ENCODE data around the gene PTPRM. TPM values are rescaled to one million over a fixed set of nuclear protein-coding genes. Genes with fewer than 3 reads are reported as not detected.

The PTPRM gene
- total and polyA plus RNA-seq, 2 of the 4 experiments (the other 2 are of a cell fraction) = 28.3 to 51.2 TPM

DNA sequence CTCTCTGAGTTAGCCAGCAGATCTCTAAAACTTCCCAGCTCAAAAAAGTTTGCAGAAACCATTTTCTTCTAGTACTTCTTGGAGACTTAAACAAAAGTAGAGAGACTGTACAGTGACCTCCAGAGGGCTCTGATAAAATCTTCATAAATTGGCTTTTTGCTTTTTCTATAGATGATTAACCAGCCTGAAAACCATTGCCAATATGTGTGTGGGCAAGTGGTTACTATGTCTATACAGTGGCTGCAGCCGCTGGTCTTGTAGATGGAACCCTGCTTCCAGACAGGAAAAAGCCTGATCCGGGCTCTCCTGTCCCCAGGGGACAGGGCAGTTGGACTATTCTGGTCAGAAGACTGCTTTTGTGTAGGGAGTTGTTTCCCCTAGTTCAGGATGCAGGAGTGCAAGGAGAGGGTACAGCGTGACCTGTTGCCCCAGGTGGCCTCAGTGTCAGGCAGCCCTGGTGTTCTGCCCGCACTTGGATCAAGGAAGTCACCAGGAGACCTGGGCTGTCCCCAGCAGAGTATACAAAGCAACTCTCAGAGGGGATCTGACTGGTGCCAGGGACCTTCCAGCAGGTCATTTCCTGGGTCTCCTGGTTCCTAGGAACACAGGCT is 7.3 kb upstream of the PTPRM start:
- intact Hi-C loops (cut with micrococcal nuclease) = no loop called here
- no peak overlapping the region for H3K23ac ChIP-seq (ENCODE audit: low read depth, low read length)

More for the DNA sequence above, 7.3 kb upstream of the PTPRM start:
- Histone ChIP-seq H3K36me3 (ENCODE audit: control insufficient read depth, insufficient read depth, low read length) (no peaks in the 10 kb centered on the region), H3K14ac (replicated peaks; ENCODE audit: low read depth, low read length) (no peak overlapping the region), H4K8ac (ENCODE audit: low read depth in 2 of 2, low read length in 2 of 2) (no peak overlapping the region), H4K91ac (ENCODE audit: insufficient read depth, low read depth, low read length) (no peak overlapping the region), H3K79me1 (ENCODE audit: low read depth in 1 of 2, low read length in 2 of 2) (no peaks in the 10 kb centered on the region), H2AFZ (replicated peaks; ENCODE audit: low read length, poor library complexity) (no peak overlapping the region), H2AK5ac (ENCODE audit: low read depth, low read length) (no peak overlapping the region), H2BK120ac (ENCODE audit: low read depth, low read length) (no peak overlapping the region), H2AK9ac (replicated peaks; ENCODE audit: low read depth, low read length, poor library complexity) (no peak overlapping the region), H3K4me3 (ENCODE audit: insufficient read depth, low read depth, low read length) (no peak overlapping the region), H3K9me1 (ENCODE audit: insufficient read depth, low read length) (0 out of 2 replicates have a peak, but pooled peaks cover 2% of the 10 kb centered on the region), H2BK20ac (ENCODE audit: low read depth, low read length) (no peak overlapping the region), H2BK5ac (ENCODE audit: low read depth, low read length, poor library complexity, severe bottlenecking) (no peak overlapping the region), H3K9me3 (ENCODE audit: control insufficient read depth, insufficient read depth, low read length) (no peaks in the 10 kb centered on the region), H2BK15ac (ENCODE audit: low read depth, low read length) (no peak overlapping the region), H3K4ac (ENCODE audit: low read depth, low read length) (no peak overlapping the region), H3K4me1 (ENCODE audit: control insufficient read depth, insufficient read depth, low read length) (peaks cover 4% of the 10 kb centered on the region), H3K27ac (ENCODE audit: insufficient read depth, low read length) (no peak overlapping the region), H3K18ac (ENCODE audit: low read depth, low read length) (no peak overlapping the region), H3K9ac (ENCODE audit: low read depth, low read length) (no peak overlapping the region), H3K56ac (ENCODE audit: extremely low read depth, insufficient read depth, low read length) (no peak overlapping the region), H3K4me2 (ENCODE audit: low read depth, low read length) (no peak overlapping the region), H4K5ac (ENCODE audit: low read depth, low read length) (no peak overlapping the region), H3K27me3 (ENCODE audit: control insufficient read depth, insufficient read depth, low read length) (peaks cover 9% of the 10 kb centered on the region), H4K20me1 (ENCODE audit: insufficient read depth, low read length) (no peaks in the 10 kb centered on the region)
- dilution Hi-C loops (cut with HindIII; ENCODE audit: low sequenced_read_pairs, unreplicated experiment) = no loop called here
- CTCF ChIA-PET = interaction anchor here (0.6 to 1.7 kb wide), 2 partner anchors 287 to 338 kb away, joined by 3 read pairs; no protein-coding TSS in a partner anchor
- in situ Hi-C loops (cut with MboI; ENCODE audit: low sequenced_read_pairs) = no loop called here
- 50% methylated on average over 1 of the region's 4 CpGs; no CpG with 5 or more reads in 1 of the 2 experiments for WGBS, 2 experiments (ENCODE audit: extremely low coverage in 2 of 2, insufficient read length in 1 of 2)
- TF ChIP-seq BHLHE40 (IDR thresholded peaks at IDR 0.05; ENCODE audit: low read depth, low read length) (no peak), SMC3 (IDR thresholded peaks at IDR 0.05; ENCODE audit: low read depth, low read length) (no peak), RAD21 (IDR thresholded peaks at IDR 0.05; ENCODE audit: low read length) (no peak)
- TF ChIP-seq, protein P1, sequence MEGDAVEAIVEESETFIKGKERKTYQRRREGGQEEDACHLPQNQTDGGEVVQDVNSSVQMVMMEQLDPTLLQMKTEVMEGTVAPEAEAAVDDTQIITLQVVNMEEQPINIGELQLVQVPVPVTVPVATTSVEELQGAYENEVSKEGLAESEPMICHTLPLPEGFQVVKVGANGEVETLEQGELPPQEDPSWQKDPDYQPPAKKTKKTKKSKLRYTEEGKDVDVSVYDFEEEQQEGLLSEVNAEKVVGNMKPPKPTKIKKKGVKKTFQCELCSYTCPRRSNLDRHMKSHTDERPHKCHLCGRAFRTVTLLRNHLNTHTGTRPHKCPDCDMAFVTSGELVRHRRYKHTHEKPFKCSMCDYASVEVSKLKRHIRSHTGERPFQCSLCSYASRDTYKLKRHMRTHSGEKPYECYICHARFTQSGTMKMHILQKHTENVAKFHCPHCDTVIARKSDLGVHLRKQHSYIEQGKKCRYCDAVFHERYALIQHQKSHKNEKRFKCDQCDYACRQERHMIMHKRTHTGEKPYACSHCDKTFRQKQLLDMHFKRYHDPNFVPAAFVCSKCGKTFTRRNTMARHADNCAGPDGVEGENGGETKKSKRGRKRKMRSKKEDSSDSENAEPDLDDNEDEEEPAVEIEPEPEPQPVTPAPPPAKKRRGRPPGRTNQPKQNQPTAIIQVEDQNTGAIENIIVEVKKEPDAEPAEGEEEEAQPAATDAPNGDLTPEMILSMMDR (conservative IDR thresholded peaks at IDR 0.05; ENCODE audit: low read depth, low read length) = no peak
- ATAC-seq (ENCODE audit: low read depth) = no peak
- POLR2A ChIA-PET (ENCODE audit: unreplicated experiment) = no interaction called here
- no peak for DNase-seq
- no TSS peak for BruUV-seq (replicated peaks)
